Nasal cavity respiratory epithelium epithelial cell of viscerocranial mucosa (primary cell): ENCODE measurements around the gene TACR2. TPM values are rescaled to one million over a fixed set of nuclear protein-coding genes. Genes with fewer than 3 reads are reported as not detected.

Experiments
- total RNA-seq: library from RNA; depleted of rRNA; stranded (reverse); fragments of >200 nt; gene quantifications from 2 replicates; pipeline ENCODE4 v1.2.3, GENCODE V29; 2014

Gene TACR2
- total RNA-seq = 0.07 TPM in 1 of 2 replicates, not detected in the other

DNA sequence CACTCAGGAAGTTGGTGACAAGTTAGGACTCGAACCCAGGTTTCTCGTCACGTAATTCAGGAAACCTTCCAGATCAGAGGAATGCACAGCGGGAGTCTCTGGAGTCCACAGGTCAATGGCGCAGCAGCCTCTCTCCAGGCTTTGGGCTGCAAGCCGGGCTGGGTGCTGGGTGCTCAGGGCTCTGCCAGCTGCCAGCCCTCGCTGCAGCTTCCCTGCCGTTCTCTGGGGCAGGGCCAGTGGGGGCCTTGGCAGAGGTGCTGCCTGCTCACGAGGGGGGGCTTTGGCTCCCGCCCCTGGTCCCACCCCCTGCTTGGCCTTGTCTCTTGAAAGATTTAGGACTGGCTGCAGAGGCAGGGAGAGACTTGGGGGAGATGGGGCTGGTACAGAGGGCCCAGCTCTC lies at the start of gene TACR2:
TACR2 (minus strand) TSS at position 224 of the 400 bp plus-strand sequence. CDS start 595 bp downstream, outside the sequence.

DNA sequence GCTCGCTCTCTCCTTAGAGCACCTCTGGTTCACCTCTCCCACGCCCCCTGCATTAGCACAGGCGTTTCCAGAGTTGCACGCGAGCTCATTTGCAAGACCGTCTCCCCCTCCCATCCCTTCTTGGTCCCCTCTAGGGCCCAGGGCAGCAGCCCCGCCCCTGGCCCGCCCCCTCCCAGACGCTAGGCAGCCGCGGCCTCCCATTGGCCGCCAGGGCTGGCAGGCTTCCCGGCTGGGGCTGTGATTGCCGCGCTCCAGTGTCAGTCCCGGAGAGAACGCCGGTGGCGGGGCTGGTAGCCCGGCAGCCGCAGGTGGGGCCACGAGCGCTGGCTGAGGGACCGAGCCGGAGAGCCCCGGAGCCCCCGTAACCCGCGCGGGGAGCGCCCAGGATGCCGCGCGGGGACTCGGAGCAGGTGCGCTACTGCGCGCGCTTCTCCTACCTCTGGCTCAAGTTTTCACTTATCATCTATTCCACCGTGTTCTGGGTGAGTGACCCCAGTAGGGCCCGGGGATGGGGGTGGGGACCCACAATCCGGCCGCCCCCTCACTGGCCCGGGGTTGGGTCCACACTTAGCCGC lies 34.6 kb upstream of the TACR2 start, which contains the start of gene TSPAN15:
TSPAN15 (plus strand) TSS at position 257 of the 575 bp plus-strand sequence; CDS start at position 387, 130 bp downstream.

Other genes starting within 250 kb of the TACR2 start
- gene SUPV3L1, start 236.7 kb downstream of the TACR2 start, total RNA-seq = 61.9 and 63.8 TPM in 2 replicates
- gene HKDC1, start 196.6 kb downstream of the TACR2 start, total RNA-seq = 2.4 and 14.7 TPM in 2 replicates
- gene HK1, start 138.4 kb downstream of the TACR2 start, total RNA-seq = 125 and 333 TPM in 2 replicates
- gene TSPAN15, start 34.5 kb upstream of the TACR2 start, total RNA-seq = 4.4 and 12.7 TPM in 2 replicates
- gene NEUROG3, start 156.5 kb upstream of the TACR2 start, total RNA-seq = not detected in 2 replicates
- gene FAM241B, start 213.3 kb upstream of the TACR2 start, total RNA-seq = 3.8 and 4.1 TPM in 2 replicates